Stimulated activated CD8-positive, alpha-beta memory T cell treated with anti-CD3 and anti-CD28 coated beads, Interleukin-15, amount 100 ng/mL, for 4 hours (primary cell): Measurements from ENCODE around the gene GRID1.

ENCODE experiments used
- DNase-seq, 2 donors: peaks; one replicate each; pipeline ENCODE4 v3.0.0-alpha.2; 2020; ENCODE audit warnings: low read depth in 2 of 2

The GRID1 gene

GRCh38 chr10:86366033-86366901 is at the start of gene GRID1:
Gene GRID1 (minus strand): TSS chr10:86366795.
- DNase-seq: no peak

GRCh38 chr10:86415583-86415982 is 49.0 kb upstream of the GRID1 start:
- no peak for DNase-seq

- DNase-seq: no peak
Measured at GRCh38 chr10:86415116-86415515, 48.5 kb upstream of the GRID1 start.

GRCh38 chr10:86413046-86413728 is 46.6 kb upstream of the GRID1 start:
- no peak for DNase-seq

- DNase-seq: no peak
Measured at GRCh38 chr10:86411852-86412560, 45.4 kb upstream of the GRID1 start.

- peak in 1 of 2 donors; percentile 20 for DNase-seq
Measured at GRCh38 chr10:86411281-86411841, 44.8 kb upstream of the GRID1 start.

- no peak for DNase-seq
Measured at GRCh38 chr10:86410542-86411124, 44.0 kb upstream of the GRID1 start.

- DNase-seq: no peak
Measured at GRCh38 chr10:86409183-86409582, 42.6 kb upstream of the GRID1 start.

- DNase-seq: no peak
Measured at GRCh38 chr10:86403183-86403797, 36.7 kb upstream of the GRID1 start.

- DNase-seq: no peak
Measured at GRCh38 chr10:86402283-86402941, 35.8 kb upstream of the GRID1 start.

GRCh38 chr10:86401588-86402282 is 35.1 kb upstream of the GRID1 start:
- no peak for DNase-seq

- peak; percentile 64 to 70 for DNase-seq
Measured at GRCh38 chr10:86400705-86401587, 34.4 kb upstream of the GRID1 start.

- peak; percentile 76 to 83 for DNase-seq
Measured at GRCh38 chr10:86399879-86400704, 33.5 kb upstream of the GRID1 start.

- DNase-seq: no peak
Measured at GRCh38 chr10:86399514-86399878, 32.9 kb upstream of the GRID1 start.

- DNase-seq: no peak
Measured at GRCh38 chr10:86397120-86397519, 30.5 kb upstream of the GRID1 start.

- no peak for DNase-seq
Measured at GRCh38 chr10:86393862-86394455, 27.4 kb upstream of the GRID1 start.

GRCh38 chr10:86393362-86393761 is 26.8 kb upstream of the GRID1 start:
- DNase-seq: no peak

GRCh38 chr10:86392723-86393094 is 26.1 kb upstream of the GRID1 start:
- DNase-seq: no peak
